Fibroblast of pulmonary artery (primary cell): ENCODE measurements around the gene C20orf144.

Source experiments
- DNase-seq: peaks from one replicate; pipeline ENCODE4 v3.0.0-alpha.2; 2010; ENCODE audit warnings: low read depth
- H3K4me3 ChIP-seq: replicated peaks from 2 replicates; pipeline ENCODE4 v1.5.1; 2011; ENCODE audit warnings: low read depth, mild to moderate bottlenecking, control low read depth, low read length, moderate library complexity
- TF ChIP-seq, protein P1 (sequence below): IDR thresholded peaks from 2 replicates; pipeline ENCODE4 v1.5.1; 2011; ENCODE audit warnings: mild to moderate bottlenecking, control low read depth, low read length, inconsistent platforms; ENCODE audit errors: missing control alignments

C20orf144 gene

DNA sequence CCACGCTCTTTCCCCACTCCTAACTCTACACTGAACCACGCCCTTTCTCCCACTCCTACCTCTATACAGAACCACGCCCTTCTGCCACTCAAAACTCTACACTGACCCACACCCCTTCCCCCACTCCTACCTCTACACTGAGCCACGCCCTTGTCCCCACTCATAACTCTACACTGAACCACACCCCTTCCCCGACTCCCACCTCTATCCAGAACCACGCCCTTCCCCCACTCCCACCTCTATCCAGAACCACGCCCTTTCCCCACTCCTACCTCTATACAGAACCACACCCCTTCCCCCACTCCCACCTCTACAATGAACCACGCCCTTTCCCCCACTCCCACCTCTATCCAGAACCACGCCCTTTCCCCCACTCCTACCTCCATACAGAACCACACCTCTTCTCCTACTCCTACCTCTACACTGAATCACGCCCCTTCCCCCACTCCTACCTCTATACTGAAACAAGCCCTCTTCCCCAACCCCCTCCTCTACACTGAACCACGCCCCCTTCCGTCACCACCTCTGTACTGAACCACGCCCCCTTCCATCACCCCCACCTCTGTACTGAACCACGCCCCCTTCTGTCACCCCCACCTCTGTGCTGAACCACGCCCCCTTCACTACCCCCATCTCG, 47.9 kb downstream of the C20orf144 start:
- DNase-seq: no peak
- H3K4me3 ChIP-seq: no peak overlapping the region
- TF ChIP-seq, protein P1, sequence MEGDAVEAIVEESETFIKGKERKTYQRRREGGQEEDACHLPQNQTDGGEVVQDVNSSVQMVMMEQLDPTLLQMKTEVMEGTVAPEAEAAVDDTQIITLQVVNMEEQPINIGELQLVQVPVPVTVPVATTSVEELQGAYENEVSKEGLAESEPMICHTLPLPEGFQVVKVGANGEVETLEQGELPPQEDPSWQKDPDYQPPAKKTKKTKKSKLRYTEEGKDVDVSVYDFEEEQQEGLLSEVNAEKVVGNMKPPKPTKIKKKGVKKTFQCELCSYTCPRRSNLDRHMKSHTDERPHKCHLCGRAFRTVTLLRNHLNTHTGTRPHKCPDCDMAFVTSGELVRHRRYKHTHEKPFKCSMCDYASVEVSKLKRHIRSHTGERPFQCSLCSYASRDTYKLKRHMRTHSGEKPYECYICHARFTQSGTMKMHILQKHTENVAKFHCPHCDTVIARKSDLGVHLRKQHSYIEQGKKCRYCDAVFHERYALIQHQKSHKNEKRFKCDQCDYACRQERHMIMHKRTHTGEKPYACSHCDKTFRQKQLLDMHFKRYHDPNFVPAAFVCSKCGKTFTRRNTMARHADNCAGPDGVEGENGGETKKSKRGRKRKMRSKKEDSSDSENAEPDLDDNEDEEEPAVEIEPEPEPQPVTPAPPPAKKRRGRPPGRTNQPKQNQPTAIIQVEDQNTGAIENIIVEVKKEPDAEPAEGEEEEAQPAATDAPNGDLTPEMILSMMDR: no peak

DNA sequence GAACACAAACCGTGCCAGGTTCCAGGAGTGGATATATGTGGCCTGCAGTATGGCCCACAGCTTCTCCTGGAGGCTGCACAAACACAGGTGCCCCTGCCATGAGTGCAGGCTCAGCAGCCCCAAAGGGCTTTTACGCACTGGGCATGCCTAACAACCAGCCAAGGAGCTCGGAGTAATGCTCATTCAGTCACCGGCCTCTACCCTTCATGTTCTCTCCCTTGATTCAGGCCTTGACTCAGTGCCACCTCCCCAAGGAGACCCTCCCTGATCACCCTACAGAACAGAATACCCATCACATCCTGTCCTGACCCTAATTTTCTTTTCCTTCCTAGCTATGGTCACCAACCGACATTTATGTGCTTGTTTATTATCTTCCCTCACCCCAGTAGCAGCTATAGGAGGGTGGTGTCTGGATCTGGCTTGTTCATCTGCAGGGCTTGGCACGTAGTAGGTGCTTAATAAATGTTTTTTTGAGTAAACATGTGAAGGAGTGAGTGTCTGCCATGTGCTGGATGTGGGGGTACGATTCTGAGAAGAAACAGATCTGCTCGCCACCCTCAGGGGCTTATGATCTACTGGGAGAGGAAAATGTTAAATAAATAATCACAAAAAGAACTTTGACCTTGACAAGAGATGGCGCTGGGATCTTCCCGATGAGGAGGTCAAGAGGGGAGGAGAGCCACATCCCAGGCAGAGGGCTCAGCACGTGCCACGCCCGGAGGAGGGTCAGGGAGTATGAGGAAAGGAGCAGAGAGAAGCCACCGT, 48.7 kb downstream of the C20orf144 start:
- TF ChIP-seq, protein P1: no peak
- DNase-seq: no peak
- no peak overlapping the region for H3K4me3 ChIP-seq

DNA sequence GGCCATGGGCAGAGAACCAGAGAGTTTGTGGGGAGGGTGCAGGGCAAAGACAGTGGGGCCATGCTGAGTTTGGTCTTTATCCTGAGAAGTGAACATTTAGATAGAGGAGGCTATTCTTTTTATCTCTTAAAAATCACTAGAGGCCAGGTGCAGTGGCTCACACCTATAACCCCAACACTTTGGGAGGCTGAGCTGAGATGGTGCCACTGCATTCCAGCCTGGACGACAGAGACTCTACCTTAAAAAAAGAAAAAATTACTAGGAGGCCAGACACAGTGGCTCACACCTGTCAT, 49.3 kb downstream of the C20orf144 start:
- H3K4me3 ChIP-seq: no peak overlapping the region
- no peak for DNase-seq
- TF ChIP-seq, protein P1: no peak
